Measurements from ENCODE around the gene LTBP2. TPM values are rescaled to one million over a fixed set of nuclear protein-coding genes. Genes with fewer than 3 reads are reported as not detected.

The LTBP2 gene
- polyA plus RNA-seq, 2 of the 4 experiments (the other 2 are of a cell fraction), result 4.9 to 14.4 TPM

DNA sequence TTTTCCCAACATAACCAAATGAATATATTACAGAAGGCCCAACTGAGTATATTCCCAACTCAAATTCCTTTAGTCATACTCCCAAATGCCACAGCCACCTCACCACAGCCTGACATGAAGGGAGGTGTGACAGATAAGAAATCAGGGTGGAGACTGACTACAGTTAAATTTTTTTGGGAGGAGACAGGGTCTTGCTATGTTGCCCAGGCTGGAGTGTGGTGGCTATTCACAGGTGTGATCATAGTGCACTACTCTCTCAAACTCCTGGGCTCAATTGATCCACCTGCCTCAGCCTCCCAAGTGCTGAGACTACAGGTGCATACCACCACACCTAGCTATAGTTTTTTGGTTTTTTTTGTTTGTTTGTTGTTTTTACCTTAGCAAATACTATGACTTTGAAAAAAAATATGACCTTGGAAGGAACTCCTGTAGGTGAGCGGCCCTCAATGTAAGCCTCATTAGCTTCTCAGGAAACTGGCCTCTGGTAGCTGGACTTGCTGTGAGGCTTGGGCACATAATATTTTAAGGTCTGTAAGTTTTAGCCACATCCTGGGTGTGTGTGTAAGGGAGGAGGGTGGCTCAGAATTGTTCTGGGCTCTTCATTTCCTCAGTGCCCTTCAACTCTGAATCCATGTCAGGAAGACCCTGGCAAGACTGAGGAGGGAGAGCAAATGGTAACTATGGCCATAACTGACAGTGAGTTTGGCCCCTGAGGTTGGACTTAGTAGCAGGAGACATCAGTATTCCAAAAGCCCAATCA is 39.1 kb upstream of the LTBP2 start:
- ATAC-seq (no peak), FAIRE-seq (no peak), DNase-seq (ENCODE audit: low read depth in 1 of 2, low spot score in 1 of 2) (no peak)
- peak overlapping the region in 1 of 2 experiments; percentile 76; a peak in 3 of 6 replicates for H3K27ac ChIP-seq
- CTCF ChIA-PET, result interaction anchor here (1.1 to 28.1 kb wide), 4 partner anchors 9 to 40 kb away, joined by 3 to 228 read pairs (median 8); partner anchors contain the start of gene LTBP2
- H3K4me2 ChIP-seq, result no peak overlapping the region
- WGBS (ENCODE audit: missing lambda C conversion rate), result 100% methylated on average over 1 of the region's 1 CpG
- peaks cover 49% of the 10 kb centered on the region for H3K4me1 ChIP-seq
- H3K9me3 ChIP-seq, result no peaks in the 10 kb centered on the region
- no peak overlapping the region for H3K4me3 ChIP-seq
- TF ChIP-seq POLR2AphosphoS2 (conservative IDR thresholded peaks at IDR 0.05; ENCODE audit: low read length) (0 out of 2 replicates have a peak, but pooled peaks have one; percentile 39), RAD21 (conservative IDR thresholded peaks at IDR 0.05 in 1 of 2, IDR thresholded peaks at IDR 0.05 in 1 of 2) (no peak), CBX2 (IDR thresholded peaks at IDR 0.05; ENCODE audit: borderline replicate concordance, low read depth) (no peak)
- POLR2A ChIA-PET, result no interaction called here

DNA sequence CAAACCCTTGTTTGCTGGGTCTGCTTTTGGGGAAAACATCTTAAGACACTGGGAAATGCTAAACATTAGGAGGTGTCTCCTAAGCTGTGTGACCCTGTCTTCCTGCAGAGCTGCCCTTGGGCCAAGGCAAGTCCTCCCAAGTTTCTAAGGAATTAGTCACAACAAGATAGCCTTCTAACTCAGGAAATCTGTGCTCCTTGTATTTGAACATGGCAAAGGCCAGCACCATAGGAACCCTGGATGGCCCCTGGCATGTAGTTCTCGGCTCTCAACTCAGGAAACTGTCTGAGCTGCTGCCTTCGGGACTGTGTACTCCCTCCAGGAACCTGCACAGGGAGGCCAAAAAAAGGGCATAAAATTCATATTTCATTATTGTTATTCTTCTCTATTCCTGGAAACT is 37.6 kb upstream of the LTBP2 start:
- ChIA-PET POLR2A (no interaction called here), CTCF (interaction anchor here (1.0 to 28.1 kb wide), 5 partner anchors 11 to 56 kb away, joined by 3 to 228 read pairs (median 4); partner anchors contain the start of gene LTBP2)
- ATAC-seq (peak in 1 of 2 experiments; percentile 34; a peak in 3 of 6 replicates), FAIRE-seq (no peak), DNase-seq (ENCODE audit: low read depth in 1 of 2, low spot score in 1 of 2) (no peak)
- H3K4me1 ChIP-seq, result peaks cover 35% of the 10 kb centered on the region
- H3K9me3 ChIP-seq, result no peaks in the 10 kb centered on the region
- no peak overlapping the region for H3K4me3 ChIP-seq
- H3K27ac ChIP-seq, result peak overlapping the region; percentile 11 to 68; a peak in 4 of 6 replicates
- H3K4me2 ChIP-seq, result peak overlapping the region; percentile 22; the same call in 2 of the 3 replicates
- no peak for TF ChIP-seq POLR2A (IDR thresholded peaks at IDR 0.05; ENCODE audit: low read length)
- TF ChIP-seq CHD2 (IDR thresholded peaks at IDR 0.05; ENCODE audit: low read length, partially characterized antibody), result no peak
- TF ChIP-seq MAZ (IDR thresholded peaks at IDR 0.05; ENCODE audit: borderline replicate concordance, low read depth, low read length), result no peak
- TF ChIP-seq TFCP2L1 (CRISPR knock-in tag; IDR thresholded peaks at IDR 0.05), result no peak
- no peak for TF ChIP-seq HDAC2 (IDR thresholded peaks at IDR 0.05)
- TF ChIP-seq GATA3 (IDR thresholded peaks at IDR 0.05; ENCODE audit: borderline replicate concordance), result no peak
- no peak for TF ChIP-seq FOXS1 (CRISPR knock-in tag; IDR thresholded peaks at IDR 0.05)
- TF ChIP-seq HOXB5 (CRISPR knock-in tag; IDR thresholded peaks at IDR 0.05), result no peak
- TF ChIP-seq PHF8 (IDR thresholded peaks at IDR 0.05; ENCODE audit: borderline replicate concordance, low read depth), result no peak
- TF ChIP-seq MYC (IDR thresholded peaks at IDR 0.05; ENCODE audit: borderline replicate concordance, low read length), result no peak
- no peak for TF ChIP-seq SREBF2 (IDR thresholded peaks at IDR 0.05)
- no peak for TF ChIP-seq TP53 (CRISPR knock-in tag; IDR thresholded peaks at IDR 0.05)
- TF ChIP-seq, protein P1, sequence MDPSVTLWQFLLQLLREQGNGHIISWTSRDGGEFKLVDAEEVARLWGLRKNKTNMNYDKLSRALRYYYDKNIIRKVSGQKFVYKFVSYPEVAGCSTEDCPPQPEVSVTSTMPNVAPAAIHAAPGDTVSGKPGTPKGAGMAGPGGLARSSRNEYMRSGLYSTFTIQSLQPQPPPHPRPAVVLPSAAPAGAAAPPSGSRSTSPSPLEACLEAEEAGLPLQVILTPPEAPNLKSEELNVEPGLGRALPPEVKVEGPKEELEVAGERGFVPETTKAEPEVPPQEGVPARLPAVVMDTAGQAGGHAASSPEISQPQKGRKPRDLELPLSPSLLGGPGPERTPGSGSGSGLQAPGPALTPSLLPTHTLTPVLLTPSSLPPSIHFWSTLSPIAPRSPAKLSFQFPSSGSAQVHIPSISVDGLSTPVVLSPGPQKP (IDR thresholded peaks at IDR 0.05; ENCODE audit: low read depth, low read length), result no peak
- TF ChIP-seq, protein P2, sequence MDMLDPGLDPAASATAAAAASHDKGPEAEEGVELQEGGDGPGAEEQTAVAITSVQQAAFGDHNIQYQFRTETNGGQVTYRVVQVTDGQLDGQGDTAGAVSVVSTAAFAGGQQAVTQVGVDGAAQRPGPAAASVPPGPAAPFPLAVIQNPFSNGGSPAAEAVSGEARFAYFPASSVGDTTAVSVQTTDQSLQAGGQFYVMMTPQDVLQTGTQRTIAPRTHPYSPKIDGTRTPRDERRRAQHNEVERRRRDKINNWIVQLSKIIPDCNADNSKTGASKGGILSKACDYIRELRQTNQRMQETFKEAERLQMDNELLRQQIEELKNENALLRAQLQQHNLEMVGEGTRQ (IDR thresholded peaks at IDR 0.05), result no peak
- no peak for TF ChIP-seq CHD4 (IDR thresholded peaks at IDR 0.05; ENCODE audit: borderline replicate concordance)
- TF ChIP-seq MAFK (IDR thresholded peaks at IDR 0.05; ENCODE audit: partially characterized antibody), result no peak
- 53% methylated on average over 2 of the region's 2 CpGs for WGBS (ENCODE audit: missing lambda C conversion rate)

DNA sequence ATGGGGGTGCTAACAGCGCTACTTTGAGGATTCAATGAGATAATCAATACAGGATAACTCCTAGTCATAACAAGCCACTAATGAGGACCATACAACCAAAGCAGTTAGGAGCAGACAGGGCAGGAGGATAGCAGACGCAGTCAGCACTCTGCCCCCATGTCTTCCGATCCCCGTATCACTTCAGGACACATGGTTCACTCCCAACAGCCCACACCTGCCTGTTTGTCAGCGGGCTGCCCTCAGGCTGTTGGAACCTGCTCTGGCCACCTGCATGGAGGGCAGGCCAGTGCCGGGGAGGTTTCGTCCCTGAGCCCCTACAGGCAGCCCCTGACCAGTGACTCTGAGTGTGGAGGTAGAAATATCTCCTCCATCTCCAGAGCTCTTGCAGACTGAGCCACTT is 37.1 kb upstream of the LTBP2 start:
- Histone ChIP-seq H3K4me1 (peaks cover 30% of the 10 kb centered on the region), H3K27ac (peak overlapping the region in 1 of 2 experiments; percentile 68; a peak in 3 of 6 replicates), H3K4me3 (no peak overlapping the region), H3K4me2 (peak overlapping the region; percentile 22; the same call in 1 of the 3 replicates), H3K9me3 (no peaks in the 10 kb centered on the region)
- ChIA-PET POLR2A (no interaction called here), CTCF (interaction anchor here (1.0 to 28.1 kb wide), 7 partner anchors 10 to 56 kb away, joined by 3 to 228 read pairs (median 5); partner anchors contain the start of gene LTBP2)
- WGBS (ENCODE audit: missing lambda C conversion rate), result 87% methylated on average over 7 of the region's 7 CpGs
- DNase-seq (ENCODE audit: low read depth in 1 of 2, low spot score in 1 of 2), result no peak
- FAIRE-seq, result no peak
- peak in 1 of 2 experiments; percentile 16; a peak in 3 of 6 replicates for ATAC-seq
- no peak for TF ChIP-seq HOXB13 (CRISPR knock-in tag; IDR thresholded peaks at IDR 0.05; ENCODE audit: low read depth)
- TF ChIP-seq HEYL (CRISPR knock-in tag; IDR thresholded peaks at IDR 0.05), result no peak
- TF ChIP-seq EP300 (IDR thresholded peaks at IDR 0.05), result no peak
- TF ChIP-seq NR3C1 (IDR thresholded peaks at IDR 0.05), result no peak
- TF ChIP-seq, protein P2 (IDR thresholded peaks at IDR 0.05), result no peak
